C4-2B (cell line): Measurements from ENCODE around the gene ENTPD8.

Source experiments
- H3K27ac ChIP-seq: fragments of 450-650 bp; 2 replicates; pipeline ENCODE4 v1.5.1; 2017
- ZFX ChIP-seq: fragments of 450-650 bp; IDR thresholded peaks from 2 replicates; pipeline ENCODE4 v1.6.1; 2017
- TF ChIP-seq, protein P1 (sequence below): fragments of 450-650 bp; conservative IDR thresholded peaks from 2 replicates; pipeline ENCODE4 v1.5.1; 2017; ENCODE audit warnings: mild to moderate bottlenecking

Gene ENTPD8

GRCh38 chr9:137405677-137406081 is 35.5 kb downstream of the ENTPD8 start:
- TF ChIP-seq ZFX: no peak
- TF ChIP-seq, protein P1, sequence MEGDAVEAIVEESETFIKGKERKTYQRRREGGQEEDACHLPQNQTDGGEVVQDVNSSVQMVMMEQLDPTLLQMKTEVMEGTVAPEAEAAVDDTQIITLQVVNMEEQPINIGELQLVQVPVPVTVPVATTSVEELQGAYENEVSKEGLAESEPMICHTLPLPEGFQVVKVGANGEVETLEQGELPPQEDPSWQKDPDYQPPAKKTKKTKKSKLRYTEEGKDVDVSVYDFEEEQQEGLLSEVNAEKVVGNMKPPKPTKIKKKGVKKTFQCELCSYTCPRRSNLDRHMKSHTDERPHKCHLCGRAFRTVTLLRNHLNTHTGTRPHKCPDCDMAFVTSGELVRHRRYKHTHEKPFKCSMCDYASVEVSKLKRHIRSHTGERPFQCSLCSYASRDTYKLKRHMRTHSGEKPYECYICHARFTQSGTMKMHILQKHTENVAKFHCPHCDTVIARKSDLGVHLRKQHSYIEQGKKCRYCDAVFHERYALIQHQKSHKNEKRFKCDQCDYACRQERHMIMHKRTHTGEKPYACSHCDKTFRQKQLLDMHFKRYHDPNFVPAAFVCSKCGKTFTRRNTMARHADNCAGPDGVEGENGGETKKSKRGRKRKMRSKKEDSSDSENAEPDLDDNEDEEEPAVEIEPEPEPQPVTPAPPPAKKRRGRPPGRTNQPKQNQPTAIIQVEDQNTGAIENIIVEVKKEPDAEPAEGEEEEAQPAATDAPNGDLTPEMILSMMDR: no peak
- no peak overlapping the region for H3K27ac ChIP-seq

DNA sequence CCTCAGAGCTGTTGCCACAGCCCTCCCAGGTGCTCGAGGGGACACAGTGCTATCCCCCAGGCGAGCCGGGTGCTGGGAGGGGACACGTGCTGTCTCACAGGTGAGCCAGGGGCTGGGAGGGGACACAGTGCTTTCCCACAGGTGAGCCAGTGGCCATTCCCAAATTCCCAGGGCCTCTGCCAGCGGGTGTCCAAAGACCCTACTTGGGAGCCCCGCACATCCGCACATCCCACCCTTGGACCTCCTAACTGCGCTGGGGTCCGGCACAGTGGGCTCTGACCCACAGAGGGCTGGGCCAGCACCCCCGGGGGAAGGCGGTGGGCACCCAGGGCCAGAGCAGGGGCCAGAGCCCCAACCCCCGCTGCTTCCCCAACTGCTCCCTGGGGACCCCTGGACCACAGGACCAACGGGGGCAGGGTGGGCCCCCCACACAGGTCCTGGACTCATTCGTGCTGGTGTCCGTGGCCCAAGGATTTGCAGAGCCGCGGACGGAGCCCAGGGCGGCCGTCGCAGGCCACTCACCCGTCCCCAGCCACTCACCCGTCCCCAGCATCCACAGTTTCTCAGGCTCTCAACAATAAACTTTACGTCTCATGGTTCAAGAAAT is 36.1 kb downstream of the ENTPD8 start:
- no peak overlapping the region for H3K27ac ChIP-seq

DNA sequence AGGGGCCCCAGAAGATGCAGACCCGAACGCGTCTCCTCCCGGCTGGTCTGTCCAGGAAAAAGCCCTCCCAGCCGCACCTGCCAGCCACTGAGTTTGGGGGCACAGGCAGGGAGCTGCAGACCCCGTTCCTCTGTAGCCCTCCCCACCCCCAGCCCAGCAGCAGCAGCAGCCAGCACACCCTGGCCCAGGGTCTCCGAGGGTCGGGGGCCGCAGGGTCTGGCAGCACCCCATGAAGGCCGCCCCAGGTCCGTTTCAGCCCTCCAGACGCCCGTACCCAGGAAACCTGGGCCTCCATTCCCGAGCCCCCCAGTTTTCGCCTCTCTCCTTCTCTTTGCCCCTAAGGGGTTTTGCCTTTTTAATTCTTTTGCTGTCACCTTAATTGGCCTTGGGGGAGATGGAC is 37.9 kb downstream of the ENTPD8 start:
- H3K27ac ChIP-seq: no peak overlapping the region
- no peak for TF ChIP-seq ZFX
- TF ChIP-seq, protein P1: no peak

More for the DNA sequence above, 36.1 kb downstream of the ENTPD8 start:
- TF ChIP-seq ZFX: no peak
- TF ChIP-seq, protein P1: no peak

GRCh38 chr9:137402746-137403145 is 38.4 kb downstream of the ENTPD8 start:
- TF ChIP-seq, protein P1: no peak
- TF ChIP-seq ZFX: no peak

GRCh38 chr9:137398561-137399468 is 42.3 kb downstream of the ENTPD8 start:
- TF ChIP-seq, protein P1: no peak
- no peak for TF ChIP-seq ZFX
- H3K27ac ChIP-seq: no peak overlapping the region

More at GRCh38 chr9:137402746-137403145, 38.4 kb downstream of the ENTPD8 start:
- no peak overlapping the region for H3K27ac ChIP-seq

DNA sequence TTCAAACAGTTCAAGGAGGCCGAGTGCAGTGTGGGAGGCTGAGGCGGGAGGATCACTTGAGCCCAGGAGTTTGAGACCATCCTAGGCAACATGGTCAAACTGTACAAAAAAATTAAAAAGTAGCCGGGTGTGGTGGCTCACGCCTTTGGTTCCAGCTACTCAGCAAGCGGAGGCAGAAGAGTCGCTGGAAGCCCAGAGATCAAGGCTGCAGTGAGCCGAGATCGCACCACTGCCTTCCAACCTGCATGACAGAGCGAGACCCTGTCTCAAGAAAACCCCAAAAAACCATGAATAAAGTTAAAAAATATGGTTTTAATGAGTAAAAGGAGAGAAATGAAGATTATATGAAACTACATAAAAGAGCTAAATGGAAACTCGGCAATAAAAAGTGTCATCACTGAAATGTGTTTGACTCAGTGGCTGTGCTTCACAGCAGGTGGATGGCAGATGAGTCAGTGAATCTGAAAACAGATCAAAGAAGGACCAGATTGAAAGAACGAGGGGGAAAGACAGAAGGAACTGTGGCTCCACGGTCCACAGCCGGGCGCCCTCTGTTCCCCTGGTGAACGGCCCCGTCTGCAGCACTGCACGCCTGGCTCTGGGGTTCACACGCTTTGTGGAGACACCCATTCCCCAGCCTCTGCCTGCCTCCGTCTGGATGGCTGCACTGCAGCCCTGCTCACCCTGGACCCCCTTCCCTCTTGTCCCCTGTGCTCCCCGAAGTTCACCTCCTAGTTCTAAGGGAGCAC is 43.3 kb downstream of the ENTPD8 start:
- no peak overlapping the region for H3K27ac ChIP-seq
- TF ChIP-seq ZFX: no peak
- TF ChIP-seq, protein P1: no peak
